Stimulated activated CD8-positive, alpha-beta memory T cell treated with anti-CD3 and anti-CD28 coated beads, Interleukin-12 subunit alpha, Interleukin-12 subunit beta, amount 100 ng/mL, for 1 hour (primary cell): ENCODE data around the gene MSI2.
"Not testable (repeated sequence)": the region's sequence is repeated elsewhere in the genome, so short reads cannot be mapped to it uniquely, and the experiment has no call there.

Experiments used
- DNase-seq: peaks from one replicate; pipeline ENCODE4 v3.0.0-alpha.2; 2020; ENCODE audit warnings: low read depth

MSI2 gene

GRCh38 chr17:57619061-57619937 is 363.0 kb downstream of the MSI2 start:
- DNase-seq: no peak

DNA sequence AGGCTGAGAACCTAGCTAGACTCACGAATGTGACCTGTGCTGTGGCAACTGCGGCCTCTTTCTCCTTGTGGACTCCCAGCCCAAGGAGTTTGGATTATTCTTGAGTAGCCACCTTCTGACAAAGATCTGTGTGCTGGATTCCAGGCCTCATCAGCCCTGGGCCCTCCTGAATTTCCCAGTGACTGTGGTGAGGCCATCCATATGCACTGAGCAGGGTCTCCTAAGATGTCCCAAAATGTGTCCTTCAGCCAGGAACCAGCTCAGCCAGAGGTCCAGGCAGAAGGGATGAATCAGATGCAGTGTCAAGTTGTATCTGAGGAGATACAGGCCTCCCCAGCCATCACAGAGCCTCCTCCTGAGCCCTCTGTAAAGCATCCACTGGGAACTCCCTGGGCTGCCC is 364.3 kb downstream of the MSI2 start:
- DNase-seq: no peak

- not testable (repeated sequence) for DNase-seq
These were observed 365.5 kb downstream of the MSI2 start for GRCh38 chr17:57621791-57622190.

DNA sequence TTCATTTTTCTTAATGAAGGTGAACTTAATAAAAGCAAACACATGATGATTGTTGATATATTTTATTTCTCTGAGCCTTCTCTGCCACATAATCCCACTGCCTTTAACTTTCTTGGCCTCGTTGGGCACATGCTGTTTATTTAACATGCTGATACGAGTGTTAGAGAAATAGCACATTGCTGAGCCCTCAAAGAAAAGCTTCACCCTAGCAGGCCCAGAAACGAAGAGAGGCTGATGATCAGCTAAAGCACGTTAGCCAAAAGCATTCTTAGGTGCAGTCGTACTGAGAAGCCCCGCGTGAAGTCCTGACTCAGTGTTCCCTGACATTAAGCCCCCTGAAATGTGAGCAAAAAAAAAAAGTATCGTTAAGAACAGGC is 366.0 kb downstream of the MSI2 start:
- DNase-seq: no peak

GRCh38 chr17:57622683-57623433 is 366.5 kb downstream of the MSI2 start:
- DNase-seq: no peak

DNA sequence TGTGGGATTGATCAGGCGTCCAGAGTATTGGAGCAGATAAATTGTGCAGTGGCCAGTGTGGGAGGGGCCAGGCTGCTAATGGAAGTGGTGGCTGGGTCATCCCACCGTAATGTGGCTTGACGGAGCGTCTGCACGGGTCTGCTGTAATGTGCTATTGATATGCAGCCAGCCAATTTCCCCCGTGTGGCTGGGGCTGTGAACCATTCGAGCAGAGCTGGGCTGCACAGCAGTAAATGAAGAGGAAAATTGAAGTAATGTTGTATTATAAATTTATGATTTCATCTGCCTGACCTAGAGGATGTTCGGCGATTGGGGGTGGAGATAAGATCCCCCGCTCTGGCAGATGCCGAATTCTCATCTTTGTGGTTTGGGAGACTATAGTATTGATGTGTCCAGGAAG is 367.3 kb downstream of the MSI2 start:
- DNase-seq: no peak

- no peak for DNase-seq
These were observed 368.1 kb downstream of the MSI2 start for GRCh38 chr17:57624386-57624785.

GRCh38 chr17:57625511-57625910 is 369.2 kb downstream of the MSI2 start:
- no peak for DNase-seq

DNA sequence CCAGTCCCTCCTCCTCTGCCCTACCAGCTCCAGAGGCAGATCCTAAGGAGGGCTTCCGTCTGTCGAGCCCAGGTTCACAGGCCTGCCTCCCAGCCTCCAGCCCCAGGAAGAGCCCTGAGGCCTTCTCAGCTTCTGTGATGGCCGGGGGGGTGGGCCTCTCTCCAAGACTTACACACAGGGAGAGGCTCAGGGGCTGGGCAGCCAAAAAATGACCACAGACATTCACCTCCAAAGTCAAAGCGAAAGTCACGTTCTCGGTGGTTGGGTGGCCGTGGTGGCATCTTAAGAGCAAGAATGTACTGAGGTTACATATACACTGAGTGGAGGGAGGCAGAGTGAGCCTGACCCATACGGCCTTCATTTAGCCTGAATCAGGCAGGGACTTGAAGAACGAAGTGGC is 369.6 kb downstream of the MSI2 start:
- DNase-seq: no peak

GRCh38 chr17:57626520-57627210 is 370.3 kb downstream of the MSI2 start:
- no peak for DNase-seq

GRCh38 chr17:57627591-57627990 is 371.3 kb downstream of the MSI2 start:
- no peak for DNase-seq

DNA sequence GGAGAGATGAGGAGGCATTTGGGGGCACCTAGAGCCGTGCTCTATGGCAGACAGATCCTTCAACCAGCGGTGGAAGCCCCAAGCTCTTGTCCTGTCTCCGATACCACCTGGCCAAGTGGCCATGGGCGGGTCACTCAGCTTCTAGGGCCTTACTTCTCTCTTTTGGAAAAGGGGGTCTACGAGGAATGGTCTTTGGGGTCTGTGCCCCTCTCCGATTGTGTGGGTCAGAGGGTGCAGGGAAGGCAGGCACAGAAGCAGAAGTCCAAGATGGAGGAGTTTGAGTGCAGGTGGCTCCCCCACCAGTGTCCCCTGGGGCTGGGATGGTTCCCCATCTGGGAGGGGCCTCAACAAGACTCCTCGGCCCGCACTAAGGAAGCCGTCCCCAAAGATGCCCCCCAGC is 372.1 kb downstream of the MSI2 start:
- no peak for DNase-seq

GRCh38 chr17:57629470-57629869 is 373.1 kb downstream of the MSI2 start:
- no peak for DNase-seq

DNA sequence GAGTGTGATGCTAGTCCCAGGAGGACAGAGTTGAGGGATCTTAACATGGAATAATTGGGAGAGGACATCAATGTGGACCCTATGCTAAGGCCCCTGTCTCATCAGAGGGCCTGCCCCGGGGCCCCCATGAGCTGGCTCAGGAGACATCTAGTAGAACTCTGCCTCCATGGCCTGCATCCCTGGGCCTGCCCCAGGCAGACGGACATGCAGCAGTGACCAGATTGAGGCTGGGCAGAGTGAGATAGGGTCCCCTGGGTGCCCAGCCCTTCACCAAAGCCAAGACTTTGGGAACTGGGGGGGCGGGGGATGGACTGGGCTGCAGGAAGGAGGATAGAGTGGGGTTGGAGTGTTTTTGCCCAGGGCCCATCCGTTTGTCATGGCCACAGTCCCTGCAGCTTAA is 373.6 kb downstream of the MSI2 start:
- no peak for DNase-seq

DNA sequence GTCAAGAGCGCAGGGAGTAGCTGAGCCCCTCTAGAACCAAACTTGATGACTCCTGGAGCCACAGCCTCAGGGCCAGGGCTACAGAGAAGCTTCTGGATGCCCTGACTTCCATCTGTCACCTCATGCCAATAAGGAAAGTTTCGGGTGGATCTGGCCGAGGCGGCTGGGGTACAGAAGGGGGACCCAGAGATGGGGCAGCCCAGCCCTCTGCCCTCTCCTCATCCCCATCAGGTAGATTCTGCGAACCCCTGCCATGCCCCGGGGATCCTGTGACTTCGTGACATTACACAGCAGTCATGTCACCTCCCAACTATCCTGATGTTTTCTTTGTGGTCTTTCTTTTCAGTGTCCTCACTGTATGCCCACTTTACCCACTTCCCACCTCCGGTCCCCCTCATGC is 374.4 kb downstream of the MSI2 start:
- no peak for DNase-seq

GRCh38 chr17:57631871-57632270 is 375.5 kb downstream of the MSI2 start:
- DNase-seq: no peak

GRCh38 chr17:57632294-57632693 is 376.0 kb downstream of the MSI2 start:
- DNase-seq: no peak

DNA sequence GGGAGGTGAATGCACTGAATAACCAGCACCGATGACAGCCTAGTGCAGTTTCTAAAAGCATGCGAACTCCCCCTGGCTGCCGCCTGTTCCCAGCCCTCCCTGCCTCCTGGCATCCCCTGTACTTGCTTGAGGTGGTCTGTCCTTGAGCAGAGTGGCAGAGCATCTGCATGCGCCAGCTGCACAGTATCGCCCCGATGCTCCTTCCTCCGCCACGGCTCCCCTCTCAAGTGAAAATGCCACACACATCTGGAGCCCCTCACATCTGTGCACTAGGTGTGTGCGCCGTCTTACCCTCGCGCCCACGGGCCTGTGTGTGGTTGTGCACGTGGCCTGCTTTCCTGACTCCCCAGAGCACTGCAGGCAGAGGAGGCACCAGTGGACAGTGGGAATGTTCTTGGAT is 376.9 kb downstream of the MSI2 start:
- no peak for DNase-seq

GRCh38 chr17:57634713-57635465 is 378.6 kb downstream of the MSI2 start:
- no peak for DNase-seq

DNA sequence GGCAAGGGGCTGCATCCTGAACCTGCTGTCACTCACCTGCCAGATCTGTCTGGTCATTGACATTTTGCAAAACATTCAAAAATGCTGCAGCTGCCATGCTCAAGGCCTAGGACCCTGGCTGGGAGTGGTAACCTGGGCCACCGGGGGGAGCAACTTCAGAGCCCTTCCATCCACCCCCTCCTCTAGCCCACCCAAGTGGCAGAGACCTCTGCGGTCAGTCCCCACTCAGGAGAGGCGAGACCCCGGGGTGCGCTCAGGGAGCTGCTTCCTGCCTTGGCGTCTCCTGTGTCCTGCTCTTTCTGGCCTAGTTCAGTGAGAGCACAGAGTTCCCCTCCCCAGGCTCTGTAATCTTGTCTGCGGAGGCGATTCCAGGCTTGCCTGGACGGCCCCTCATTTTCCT is 380.0 kb downstream of the MSI2 start:
- DNase-seq: no peak

DNA sequence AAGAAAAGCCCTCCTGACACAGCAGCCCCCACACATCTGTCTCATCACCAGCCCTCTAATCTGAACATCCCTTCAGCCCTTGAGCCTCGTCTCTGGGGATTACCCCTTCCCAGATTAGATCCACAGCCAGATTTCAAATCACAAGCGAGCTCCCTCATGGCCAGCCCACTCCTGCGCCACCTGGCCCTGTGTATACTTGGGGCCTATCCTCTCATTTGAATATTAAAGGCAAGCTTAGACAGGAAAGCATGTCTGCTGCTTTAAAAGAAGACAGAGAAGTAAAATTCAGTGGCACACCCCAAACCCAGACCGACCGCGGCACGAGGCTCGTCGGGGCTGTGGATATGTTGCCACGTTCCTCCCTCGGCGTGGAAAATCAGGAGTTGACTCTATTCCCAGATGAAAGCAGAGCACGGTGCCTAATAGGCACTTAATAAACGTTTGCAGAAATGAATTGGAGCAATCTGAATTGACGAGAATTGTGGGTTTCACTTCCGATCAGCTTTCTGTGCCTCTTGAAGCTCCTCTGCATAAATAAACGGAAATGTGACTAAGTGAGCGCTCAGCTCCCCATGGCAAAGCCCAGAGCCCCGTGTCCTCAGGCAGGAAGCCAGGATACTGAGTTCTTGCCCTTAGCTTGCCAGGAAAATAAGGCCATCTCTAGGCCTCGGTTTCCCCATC is 380.8 kb downstream of the MSI2 start:
- no peak for DNase-seq

- no peak for DNase-seq
These were observed 381.3 kb downstream of the MSI2 start for GRCh38 chr17:57637666-57638010.
